NCI-H774 (cell line): Measurements from ENCODE around the gene HOXA10.

ENCODE experiments used
- DNase-seq: peaks from one replicate; lab custom pipeline; 2025; lab: John Stamatoyannopoulos, UW

Gene HOXA10

DNA sequence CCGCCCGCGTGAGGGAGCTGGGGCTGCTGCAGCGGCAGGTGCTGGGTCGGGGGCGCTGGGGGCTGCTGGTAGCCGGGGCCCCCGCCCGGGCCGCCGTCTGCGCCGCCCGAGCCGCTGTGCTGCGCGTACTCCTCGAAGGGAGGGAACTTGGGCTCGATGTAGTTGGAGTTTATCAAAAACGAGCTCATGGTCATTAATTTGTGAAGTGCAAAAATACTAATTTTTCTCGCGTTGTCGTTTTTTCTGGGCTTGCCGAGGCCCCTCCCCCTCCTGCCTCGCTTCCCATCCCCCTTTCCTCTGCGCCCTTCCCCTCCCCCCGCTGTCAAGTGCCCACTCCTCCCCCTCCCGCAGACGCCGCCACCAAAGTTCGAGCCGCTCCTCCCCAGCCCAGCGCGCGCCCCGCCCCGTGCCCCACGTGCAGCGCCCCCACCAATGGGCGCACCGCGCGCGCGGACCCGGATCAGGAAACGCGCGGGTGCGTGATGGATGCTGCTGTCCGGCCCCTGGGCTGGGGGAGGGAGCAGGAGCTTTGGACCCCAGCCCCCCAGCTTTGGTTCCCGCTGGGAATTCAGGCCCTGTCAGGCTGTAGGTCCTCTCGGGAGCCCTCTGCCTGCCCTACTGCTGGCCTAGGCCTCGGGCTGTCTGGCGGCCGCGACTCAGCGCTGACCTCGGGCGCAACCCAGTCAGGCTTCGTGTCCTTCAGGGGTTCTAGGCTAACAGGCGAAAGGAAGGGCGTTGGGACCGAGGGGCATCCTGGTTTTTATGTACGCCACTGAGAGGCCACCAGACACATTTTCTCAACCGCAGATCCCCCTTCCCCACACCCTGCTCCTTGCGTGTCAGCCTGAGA is 43.4 kb downstream of the HOXA10 start, which contains the start of gene HOXA4:
TSS of gene HOXA4 (minus strand) at position 218 of the 850 bp plus-strand sequence. CDS start at position 194, 24 bp downstream.
- DNase-seq = no peak

DNA sequence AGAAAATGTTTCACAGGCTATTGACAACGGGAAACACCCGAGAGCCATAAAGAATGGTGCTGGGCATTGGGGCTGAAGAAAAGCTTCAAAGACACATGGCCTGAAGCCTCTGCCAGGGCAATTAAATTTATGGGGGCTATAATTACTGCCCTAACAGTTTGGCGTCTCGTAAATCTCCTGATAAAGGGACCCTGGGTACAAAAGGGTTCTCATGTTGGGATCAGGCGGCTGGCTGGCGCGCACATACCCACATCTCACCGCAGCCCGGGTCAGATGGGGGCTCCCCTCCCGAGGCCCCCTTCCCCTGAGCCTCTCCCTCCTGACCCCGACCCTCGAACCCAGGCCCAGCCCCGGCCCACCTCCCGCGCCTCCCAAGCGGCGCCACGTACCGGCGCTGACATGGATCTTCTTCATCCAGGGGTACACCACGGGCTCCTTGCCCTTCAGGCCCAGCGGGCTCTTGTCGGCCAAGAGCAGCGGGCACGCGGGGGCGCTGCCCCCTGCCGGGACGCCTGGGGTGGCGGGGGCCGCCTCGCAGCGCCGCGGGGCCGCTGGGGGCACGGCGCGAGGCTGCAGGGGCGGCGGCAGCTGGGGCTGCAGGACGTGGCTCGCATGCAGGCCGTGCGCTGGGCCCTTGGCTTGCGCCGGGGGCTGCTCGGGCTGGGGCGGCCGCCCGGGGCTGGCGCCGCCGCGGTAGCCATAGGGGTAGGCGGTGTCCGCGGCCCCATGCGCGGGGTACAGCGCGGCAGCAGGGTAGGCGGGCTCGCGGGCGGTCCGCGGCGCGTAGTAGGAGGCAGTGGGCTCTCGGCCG is 44.2 kb downstream of the HOXA10 start:
- no peak for DNase-seq

DNA sequence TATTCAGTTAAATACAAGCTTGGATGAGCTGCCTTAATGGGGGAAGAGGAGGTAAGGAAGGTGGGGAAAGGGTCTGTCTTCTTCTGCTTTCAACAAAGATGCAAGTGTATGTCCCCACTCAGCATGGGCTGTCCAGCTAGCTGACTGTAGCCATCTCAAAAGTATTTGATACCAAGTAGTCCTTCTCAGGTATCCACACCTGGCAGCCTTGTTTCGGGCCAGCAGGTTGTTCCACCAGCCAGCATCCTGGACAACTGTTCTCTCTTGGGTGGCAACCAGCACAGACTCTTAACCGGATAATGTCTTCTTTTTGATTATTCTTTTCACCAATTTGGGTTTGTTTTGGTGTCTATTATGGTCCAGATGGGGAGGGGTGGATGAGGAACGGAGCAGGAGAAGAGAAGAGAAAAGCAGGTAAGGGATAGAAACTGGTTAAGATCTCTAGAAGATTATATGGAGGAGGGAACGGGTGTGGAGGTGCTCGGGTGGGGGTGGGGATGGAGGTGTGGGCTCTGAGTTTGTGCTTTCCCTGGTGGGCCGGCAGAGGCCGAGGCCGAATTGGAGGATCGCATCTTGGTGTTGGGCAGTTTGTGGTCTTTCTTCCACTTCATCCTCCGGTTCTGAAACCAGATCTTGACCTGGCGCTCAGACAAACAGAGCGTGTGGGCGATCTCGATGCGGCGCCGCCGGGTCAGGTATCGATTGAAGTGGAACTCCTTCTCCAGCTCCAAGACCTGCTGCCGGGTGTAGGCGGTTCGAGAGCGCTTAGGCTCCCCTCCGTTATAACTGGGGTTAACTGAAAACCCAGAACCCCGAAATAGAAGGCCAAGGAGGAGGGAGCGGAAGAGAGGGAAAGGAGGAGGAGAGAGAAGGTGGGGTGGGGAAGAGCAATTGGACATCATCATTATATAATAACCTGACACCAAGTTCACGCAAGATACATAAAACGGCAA is 45.1 kb downstream of the HOXA10 start:
- no peak for DNase-seq

DNA sequence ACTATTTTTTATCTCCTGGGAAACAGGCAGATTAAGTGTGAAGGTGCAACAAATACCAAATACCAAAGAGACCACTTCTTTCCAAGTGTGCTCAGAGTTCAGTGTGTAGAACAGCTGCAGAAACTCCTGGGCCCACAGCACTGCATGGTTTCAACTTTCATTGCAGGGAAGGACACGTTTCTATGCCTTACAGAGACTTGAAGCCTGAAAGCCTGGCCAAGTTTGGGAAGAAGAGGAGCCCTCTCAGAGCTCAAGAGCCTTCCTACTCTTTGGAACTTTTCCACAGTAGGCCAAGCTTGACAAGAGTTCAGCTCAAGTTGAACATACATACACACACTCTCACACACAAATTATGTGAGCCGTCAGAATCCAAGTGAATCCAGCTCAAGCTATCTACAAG is 46.1 kb downstream of the HOXA10 start:
- no peak for DNase-seq

DNA sequence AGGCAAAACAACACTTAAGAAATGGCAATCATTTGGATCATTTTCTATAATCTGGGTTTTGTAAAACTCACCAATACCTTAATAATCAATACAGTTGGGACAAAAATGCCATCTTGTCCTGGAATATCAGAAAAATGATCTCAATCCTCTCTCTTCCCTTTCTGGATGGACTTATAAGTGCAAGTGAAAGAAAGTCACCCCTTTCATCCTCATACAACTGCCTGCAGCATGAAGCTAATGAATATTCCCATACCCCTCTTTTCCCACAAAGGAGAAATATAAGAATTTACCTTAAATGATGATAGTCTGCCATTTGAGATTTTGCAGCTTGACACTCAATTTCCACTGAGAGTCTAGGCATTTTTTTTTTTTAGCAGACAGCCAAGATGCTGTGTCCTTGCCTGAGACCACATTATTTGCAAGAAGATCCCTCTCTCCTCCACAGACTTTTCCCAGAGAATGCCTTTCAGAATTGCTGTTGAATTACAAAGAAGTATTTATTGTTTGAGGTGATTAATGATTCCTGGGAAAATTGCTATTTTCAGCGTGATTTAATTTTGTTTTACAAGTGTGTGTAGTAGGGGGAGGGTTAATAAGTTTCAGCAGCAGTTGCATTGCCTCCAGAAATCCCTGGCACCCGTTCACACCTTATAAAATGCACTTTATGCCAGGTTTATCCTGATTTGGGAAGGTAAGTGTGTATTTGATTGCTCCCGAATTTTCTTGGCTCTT is 47.4 kb downstream of the HOXA10 start:
- no peak for DNase-seq

DNA sequence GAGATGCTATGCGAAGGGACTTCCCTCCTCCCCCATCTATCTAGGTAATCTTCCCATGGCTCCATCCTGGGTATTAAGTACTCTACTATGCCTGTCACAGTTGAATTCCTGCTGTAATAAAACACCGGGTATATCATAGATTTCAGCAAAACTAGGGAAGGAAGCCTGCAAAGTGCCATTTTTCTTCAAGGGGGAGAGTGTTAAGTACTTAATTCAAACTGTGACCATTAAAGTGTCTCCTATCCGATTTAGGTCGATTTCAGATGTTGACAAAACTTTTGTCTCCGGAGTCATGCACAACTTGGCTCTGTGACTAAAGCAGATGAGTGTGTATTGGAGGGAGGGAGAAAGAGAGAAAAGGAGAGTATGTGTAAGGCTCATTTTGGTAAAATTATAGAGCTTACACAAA is 48.1 kb downstream of the HOXA10 start:
- DNase-seq = no peak

DNA sequence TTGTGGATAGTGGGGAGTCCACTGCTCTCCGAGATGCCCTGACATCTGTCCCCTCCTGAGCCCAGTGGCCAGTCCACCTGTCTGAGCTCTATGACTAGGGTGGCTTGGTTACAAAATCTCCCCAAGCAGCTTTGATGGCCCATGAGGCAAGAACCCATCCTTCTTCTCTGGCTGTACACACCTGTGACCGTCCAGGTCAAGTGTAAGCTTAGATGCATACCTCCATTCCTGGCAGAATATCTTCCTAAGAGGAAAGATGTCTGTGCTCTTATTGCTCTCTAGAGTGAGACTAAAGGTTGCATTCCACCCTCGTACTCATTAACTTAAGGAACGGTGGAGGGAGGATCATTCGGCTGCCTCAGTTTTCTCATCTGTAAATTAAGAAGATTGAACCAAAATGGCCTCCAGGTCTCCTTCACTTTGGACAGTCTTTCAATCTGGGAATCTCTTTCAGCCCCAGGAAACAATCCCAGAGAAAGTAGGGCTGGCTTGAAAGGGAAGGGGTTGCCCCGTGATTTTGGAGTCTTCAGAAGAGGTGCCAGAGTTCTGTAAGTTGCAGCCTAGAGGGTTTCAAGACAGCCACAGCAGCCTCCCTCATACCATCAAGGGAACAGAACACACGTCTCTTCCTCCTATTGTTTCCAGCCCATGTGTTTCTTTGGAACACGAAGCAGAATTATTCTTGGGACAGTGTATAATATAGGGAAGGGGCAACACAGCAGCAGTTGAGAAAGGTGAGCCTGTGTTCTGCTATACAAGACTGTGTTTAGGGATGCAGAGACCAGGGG is 49.0 kb downstream of the HOXA10 start:
- no peak for DNase-seq

DNA sequence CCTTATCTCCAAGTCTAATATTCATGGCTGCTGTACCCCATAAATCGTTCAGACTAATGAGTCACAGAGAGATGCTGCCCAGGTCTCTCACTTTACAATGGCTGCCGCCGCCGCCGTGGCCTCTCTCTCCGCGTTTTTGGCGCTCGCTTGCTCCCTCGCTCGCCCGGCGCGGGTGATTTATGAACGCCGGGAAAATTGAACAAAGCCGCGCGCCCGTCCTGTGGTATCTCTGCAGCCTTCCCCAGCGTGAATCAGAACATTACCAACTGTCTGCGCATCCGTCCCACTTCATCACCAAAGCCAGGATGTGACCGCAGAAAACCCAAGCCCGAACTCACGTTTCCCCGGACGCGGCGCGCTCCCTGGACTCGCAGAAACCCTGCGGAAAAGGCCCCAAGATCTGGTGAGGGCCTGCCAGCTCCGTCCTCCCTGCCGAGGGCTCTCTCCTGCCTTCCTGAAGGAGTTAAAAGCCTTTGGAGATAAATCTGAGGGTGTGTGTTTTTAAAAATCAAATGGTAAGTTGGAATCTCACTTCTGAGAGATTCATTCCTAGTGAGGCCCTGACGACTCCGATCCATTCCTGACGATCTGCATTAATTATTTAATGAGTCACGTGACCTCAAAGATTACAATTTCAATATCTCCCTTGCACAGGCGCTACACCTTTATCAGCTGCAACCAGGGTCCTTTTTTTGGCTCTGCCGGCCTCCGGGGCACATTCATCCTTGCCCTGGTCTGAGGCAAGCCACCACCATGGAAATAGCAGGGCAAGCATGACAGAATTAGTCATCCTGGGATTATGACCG is 49.8 kb downstream of the HOXA10 start:
- no peak for DNase-seq

DNA sequence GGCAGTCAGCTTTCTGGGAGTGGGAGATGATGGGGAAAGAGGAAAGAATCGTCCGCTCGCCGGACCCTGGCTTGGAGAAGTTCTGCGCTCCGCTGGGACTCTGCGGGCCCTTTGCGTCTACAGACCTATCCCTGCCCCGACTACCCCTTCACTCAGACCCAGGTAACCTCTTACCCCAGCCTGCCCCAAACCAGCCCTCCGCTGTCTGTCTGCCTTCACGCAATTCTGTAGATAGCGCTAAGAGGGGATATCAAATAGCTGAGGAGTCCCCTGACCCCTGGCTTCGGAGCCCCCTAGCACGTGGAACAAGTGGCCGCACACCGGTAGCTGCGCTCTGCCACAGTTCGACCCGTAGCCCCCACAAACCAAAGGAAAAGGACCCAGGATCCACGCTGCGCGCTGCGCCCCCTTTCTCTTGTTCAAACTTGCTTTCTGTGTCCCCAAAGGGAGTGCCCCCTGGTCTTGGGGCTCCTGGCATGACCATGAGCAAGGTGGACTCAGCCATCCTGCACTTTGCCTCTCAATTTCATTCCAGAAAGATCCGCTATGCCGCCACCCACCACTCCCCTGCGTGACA is 50.6 kb downstream of the HOXA10 start:
- DNase-seq = no peak

DNA sequence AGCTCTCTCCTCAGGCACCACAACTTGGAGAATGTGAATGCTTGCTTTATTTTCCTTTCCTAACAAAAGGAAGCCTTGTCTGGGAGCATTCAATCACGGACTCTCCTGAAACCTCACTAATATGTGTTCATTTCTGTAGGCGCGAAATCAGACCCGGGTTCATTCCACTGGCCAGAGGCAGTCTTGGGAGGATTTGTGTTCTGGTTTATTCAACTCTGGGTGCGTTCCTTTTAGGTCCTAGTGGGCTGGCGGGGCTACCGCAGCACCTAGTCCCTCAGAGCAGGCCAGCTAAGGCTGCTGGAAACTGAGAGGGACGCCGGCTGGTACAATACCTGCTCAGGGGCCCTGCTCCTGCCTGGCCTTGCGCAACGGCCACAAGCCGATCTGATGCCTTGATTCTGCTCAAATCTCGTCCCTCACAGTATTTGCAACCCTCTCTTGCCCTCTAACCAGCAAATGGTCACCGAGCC is 51.1 kb downstream of the HOXA10 start:
- no peak for DNase-seq

DNA sequence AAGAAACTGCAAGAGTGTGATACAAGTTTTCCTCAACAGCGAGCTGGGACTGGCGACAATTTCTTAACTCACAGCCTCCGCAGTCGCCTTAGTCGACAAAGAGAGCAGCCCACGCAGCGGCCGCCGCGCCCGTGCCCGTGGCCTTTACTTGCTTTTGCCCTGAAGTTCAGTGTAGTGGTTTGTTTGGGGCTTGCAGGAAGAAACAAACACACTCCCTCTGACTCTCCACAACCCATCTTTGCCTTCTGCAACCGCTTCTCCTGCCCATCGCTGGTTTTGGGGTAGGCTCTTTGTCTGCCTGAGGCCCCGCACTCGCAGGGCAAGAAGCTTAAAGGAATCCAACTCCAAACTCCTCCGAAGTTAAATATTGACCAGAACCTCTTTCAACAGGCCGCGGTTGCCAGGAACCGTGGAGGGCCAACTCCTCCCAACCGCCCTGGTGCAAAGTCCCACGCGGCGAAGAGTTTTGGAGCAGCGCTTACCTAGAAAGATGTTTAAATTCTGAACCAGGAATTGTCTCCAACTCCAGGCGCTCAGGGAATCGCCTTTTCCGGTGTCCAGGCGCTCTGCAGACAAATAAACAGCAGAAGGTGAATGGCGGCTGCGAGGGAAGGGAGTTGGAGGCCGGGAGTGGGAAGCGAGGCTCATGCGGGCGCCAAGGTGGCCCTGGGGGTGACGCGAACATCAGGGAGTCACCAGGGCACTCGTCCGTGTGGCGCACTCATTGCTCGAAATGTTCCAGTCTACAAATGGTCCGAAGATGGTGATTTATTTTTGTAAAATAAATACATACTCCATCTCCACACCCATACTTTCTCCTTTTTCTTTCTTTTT is 51.8 kb downstream of the HOXA10 start:
- DNase-seq = no peak

DNA sequence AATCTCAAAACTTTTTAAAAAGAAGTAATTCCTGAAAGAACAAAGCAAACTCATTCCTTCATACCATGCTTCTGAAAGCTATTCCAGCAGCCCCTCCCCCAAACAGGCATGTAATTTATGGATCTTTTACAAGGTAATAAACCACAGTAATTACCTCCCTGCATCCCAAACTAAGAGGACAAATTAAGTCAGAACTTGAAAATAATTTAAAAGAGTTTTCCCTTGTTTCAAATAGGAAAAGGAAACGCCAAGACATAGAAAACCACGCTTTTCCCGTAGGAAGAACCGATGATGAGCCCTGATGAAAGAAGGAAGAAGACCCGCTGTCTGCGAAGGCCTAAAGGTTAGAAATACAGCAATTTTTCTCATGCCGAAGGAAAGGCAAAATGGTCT is 52.4 kb downstream of the HOXA10 start:
- DNase-seq = no peak
